Urothelium cell line (cell line): ENCODE data around the gene PLS1.

ENCODE experiments used
- DNase-seq: peaks from one replicate; pipeline ENCODE4 v3.0.0; 2011; ENCODE audit warnings: low spot score, mixed read lengths
- FAIRE-seq: peaks from 2 replicates; lab custom pipeline; 2011; peaks lifted over from hg19 to GRCh38; lab: Jason Lieb, UNC

The PLS1 gene

GRCh38 chr3:142636664-142637063 is 40.5 kb downstream of the PLS1 start:
- no peak for DNase-seq
- no peak for FAIRE-seq

DNA sequence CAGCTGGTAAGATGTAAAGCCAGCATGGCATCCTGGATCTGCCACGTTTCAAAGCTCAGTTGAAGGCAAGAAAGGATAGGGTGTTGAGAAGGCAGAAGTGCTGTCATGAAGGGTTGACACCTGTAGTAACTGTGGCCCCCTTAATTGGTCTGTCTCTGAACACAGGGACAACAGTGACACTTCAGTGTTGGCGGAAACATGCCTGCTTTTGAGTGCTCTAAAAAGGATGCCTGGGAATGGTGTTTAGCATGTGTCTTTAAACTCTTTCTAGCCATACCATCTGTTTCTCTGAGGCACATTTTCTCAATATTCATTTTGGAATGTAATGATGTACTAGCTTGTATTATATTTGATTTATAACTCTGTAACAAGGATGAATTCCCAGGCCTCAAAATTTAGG is 42.1 kb downstream of the PLS1 start:
- FAIRE-seq (no peak), DNase-seq (no peak)

DNA sequence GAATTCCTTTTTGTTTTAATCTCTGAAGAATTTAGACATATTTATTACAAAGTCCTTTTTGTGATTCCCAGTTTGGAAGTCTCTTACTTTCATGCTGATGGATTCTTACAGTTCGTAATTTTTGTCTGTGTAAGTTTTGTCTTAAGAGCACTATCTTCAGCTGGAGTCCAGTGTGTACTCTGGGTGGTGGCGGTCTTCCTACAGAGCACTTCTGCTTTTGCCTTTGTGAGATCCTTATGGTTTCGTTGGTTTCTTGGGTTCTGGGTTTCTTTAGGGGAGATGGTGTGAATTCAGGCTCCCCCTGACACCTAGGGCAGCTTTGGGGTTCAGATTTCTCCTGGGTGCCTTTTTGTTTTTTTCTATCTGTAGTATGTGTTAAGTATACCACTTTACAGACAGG is 45.3 kb downstream of the PLS1 start:
- DNase-seq: no peak
- FAIRE-seq: no peak

GRCh38 chr3:142642956-142643355 is 46.8 kb downstream of the PLS1 start:
- no peak for DNase-seq
- FAIRE-seq: no peak

DNA sequence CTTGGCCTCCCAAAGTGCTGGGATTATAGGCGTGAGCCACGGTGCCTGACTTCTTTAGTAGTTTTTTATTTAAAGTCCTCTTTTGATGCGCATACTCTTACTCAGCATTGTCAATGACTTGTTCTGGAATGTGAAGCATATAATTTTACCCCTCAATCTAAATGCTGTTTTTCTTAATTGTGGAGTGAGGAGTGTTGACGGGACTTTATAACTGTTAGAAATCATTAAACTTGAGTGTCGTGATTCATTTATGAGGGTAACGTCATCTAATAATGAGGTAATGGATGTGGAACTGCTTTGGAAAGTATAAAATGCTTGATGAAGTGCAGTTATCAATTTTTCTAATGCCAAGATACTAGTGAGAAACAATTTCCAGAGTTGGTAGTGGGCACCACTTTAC is 48.3 kb downstream of the PLS1 start:
- no peak for FAIRE-seq
- DNase-seq: no peak

- DNase-seq: peak; percentile 55
- no peak for FAIRE-seq
Measured at GRCh38 chr3:142645236-142645793, 49.1 kb downstream of the PLS1 start.

DNA sequence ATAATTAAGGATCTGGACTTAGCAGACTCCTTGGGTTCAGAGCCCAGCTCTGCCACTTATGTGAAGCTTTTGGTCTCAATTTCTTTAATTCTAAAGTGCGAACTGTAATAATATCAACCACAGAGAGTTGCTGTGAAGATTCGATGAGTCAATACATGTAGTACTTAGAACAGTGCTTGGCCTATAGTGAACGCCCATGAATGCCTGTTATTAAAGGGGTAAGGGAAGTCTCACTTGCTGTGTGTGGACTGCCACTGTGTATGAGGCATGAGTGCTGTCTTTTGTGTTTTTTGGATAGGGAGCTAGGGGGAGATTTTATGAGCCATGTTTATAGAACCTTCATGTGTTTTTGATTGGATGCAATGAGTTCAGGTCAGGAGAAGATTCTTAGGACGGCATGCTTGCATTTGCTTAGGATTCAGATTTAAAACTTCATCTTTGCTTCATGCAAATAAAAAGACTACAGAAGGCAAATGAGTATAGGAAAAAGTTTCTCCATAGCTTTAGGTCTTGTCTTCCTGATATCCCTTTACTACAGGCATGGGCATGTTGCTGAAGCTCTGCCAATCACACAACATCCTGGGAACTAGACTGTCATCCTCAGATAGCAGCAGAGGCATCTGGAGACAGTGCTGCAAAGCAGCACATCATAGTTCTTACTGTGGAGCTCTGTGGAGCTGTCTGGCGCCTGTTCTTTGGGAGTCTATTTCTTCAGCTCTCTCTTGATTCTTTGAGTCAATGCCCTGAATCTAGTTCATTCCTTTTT is 50.0 kb downstream of the PLS1 start:
- no peak for DNase-seq

DNA sequence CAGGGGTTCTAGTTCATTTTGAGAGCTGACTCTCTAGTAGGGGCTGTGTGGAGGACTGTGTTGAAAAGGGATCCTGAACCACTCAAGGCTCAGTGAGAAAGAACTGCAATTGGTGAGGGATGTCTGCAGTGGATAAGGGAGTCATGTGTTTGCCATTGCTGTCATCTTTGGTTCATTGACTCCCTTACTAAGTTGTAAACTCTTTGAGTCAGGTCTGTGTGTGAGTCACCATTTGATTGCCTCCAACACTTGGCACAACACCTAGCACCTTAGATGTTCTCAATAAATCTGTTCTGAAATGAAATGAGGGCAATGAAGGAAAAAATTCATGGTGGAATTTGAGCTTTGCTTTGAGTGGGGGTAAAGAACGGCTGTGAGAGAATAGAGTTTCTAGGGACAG is 51.7 kb downstream of the PLS1 start:
- DNase-seq (peak; percentile 7), FAIRE-seq (no peak)

More for the DNA sequence above, 50.0 kb downstream of the PLS1 start:
- no peak for FAIRE-seq

- no peak for FAIRE-seq
- DNase-seq: no peak
Measured at GRCh38 chr3:142648950-142649349, 52.8 kb downstream of the PLS1 start.

- FAIRE-seq (no peak), DNase-seq (no peak)
Measured at GRCh38 chr3:142650001-142650693, 54.0 kb downstream of the PLS1 start.

- DNase-seq (no peak), FAIRE-seq (no peak)
Measured at GRCh38 chr3:142651711-142652110, 55.5 kb downstream of the PLS1 start.

GRCh38 chr3:142652826-142653292 is 56.7 kb downstream of the PLS1 start:
- DNase-seq (no peak), FAIRE-seq (no peak)

- FAIRE-seq: no peak
- DNase-seq: no peak
Measured at GRCh38 chr3:142656575-142656974, 60.4 kb downstream of the PLS1 start.

DNA sequence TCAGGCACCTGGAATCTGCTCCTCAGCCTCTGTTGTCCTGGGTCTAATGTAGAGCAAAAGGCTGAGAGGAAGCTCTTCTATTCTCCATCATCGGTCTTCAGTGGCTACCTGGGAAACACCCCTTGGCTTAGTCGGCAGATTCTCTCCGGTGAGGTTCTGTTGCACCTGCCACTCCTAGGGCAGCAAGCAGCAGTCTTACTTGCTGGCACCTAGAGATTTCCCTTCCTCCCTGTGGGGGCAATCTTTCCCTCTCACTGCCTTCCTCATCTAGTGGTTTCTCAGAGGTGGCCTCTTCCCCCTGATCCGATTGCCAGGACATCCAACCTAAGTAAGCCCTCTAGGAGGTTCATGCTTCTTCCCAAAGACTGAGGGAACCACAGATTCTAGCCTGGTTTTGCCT is 60.8 kb downstream of the PLS1 start:
- FAIRE-seq (no peak), DNase-seq (no peak)

DNA sequence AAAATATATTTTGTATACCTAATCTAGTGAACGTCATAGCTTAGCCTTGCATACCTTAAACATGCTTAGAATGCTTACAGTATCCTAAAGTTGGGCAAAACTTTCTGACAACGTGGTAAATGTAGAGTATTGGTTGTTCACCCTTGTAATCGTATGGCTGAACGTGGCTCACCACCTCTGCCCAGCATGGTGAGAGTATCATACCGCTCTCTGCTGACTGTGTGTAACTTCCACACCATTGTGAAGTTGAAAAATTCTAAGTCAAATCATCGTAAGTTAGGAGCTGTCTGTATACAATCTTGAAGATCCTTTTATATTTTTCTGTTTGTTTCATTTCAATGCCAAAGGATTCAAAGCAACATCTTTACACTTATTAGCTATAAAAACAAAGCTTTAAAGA is 64.2 kb downstream of the PLS1 start:
- no peak for FAIRE-seq
- no peak for DNase-seq

- no peak for FAIRE-seq
- no peak for DNase-seq
Measured at GRCh38 chr3:142660893-142661292, 64.7 kb downstream of the PLS1 start.

- DNase-seq (no peak), FAIRE-seq (no peak)
Measured at GRCh38 chr3:142663865-142664264, 67.7 kb downstream of the PLS1 start.

DNA sequence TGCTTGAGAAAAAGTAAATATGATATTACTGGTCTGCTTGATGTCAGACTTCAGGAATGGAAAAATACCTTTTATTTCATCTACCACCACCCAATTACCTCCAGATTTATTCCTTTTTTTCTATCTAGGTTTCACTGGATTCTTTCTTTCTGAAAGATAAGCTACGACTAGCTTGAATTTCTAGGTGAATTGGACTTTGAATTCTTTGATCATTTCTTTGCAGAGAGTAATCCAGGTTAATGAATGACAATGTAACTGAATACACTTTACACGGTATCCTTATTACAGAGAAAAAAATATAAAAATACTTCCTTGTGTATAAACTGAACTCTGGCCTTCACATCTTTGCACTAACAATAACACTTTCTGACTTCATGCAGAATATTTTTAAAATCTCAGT is 68.1 kb downstream of the PLS1 start:
- FAIRE-seq (no peak), DNase-seq (no peak)

- no peak for FAIRE-seq
- no peak for DNase-seq
Measured at GRCh38 chr3:142664819-142665218, 68.6 kb downstream of the PLS1 start.

- no peak for DNase-seq
- FAIRE-seq: no peak
Measured at GRCh38 chr3:142670120-142670519, 73.9 kb downstream of the PLS1 start.

- FAIRE-seq (no peak), DNase-seq (no peak)
Measured at GRCh38 chr3:142676151-142676550, 80.0 kb downstream of the PLS1 start.

- DNase-seq (no peak), FAIRE-seq (no peak)
Measured at GRCh38 chr3:142680710-142681109, 84.5 kb downstream of the PLS1 start.
